ENCODE measurements around the gene ARHGAP18. TPM values are rescaled to one million over a fixed set of nuclear protein-coding genes. Genes with fewer than 3 reads are reported as not detected.

The ARHGAP18 gene
- total RNA-seq, 4 donors from 2014 or later, result 5.2 to 15.9 (median 7.4) TPM

- H3K27ac ChIP-seq (replicated peaks in 1 of 4), result no peak overlapping the region
- H3K9me3 ChIP-seq, result no peaks in the 10 kb centered on the region
- H3K4me1 ChIP-seq, result peaks cover 0 to 8% (median 2%) of the 10 kb centered on the region in 4 donors
- TF ChIP-seq EP300 (IDR thresholded peaks at IDR 0.05), result no peak
- no peak for TF ChIP-seq POLR2A (IDR thresholded peaks at IDR 0.05; ENCODE audit: low read depth)
- H3K36me3 ChIP-seq, result no peaks in the 10 kb centered on the region
- H3K27me3 ChIP-seq, result no peaks in the 10 kb centered on the region
- intact Hi-C loops (cut with DNase I), result no loop called here
- H3K4me3 ChIP-seq, result no peak overlapping the region
- no peak for DNase-seq (ENCODE audit: extremely low spot score)
- 96% methylated on average over 2 of the region's 2 CpGs for whole genome bisulfite sequencing
Observed at GRCh38 chr6:129699659-129700058, 10.3 kb downstream of the ARHGAP18 start.

GRCh38 chr6:129698430-129698829 is 11.5 kb downstream of the ARHGAP18 start:
- Histone ChIP-seq H3K9me3 (no peaks in the 10 kb centered on the region), H3K4me3 (no peak overlapping the region), H3K4me1 (peaks cover 0 to 8% (median 2%) of the 10 kb centered on the region in 4 donors), H3K27ac (replicated peaks in 1 of 4) (no peak overlapping the region), H3K36me3 (no peaks in the 10 kb centered on the region), H3K27me3 (no peaks in the 10 kb centered on the region)
- intact Hi-C loops (cut with DNase I), result no loop called here
- no peak for DNase-seq (ENCODE audit: extremely low spot score)
- 93% methylated on average over 9 of the region's 9 CpGs for WGBS
- no peak for TF ChIP-seq POLR2AphosphoS5 (IDR thresholded peaks at IDR 0.05)
- TF ChIP-seq CTCF (IDR thresholded peaks at IDR 0.05), result no peak
- TF ChIP-seq EP300 (IDR thresholded peaks at IDR 0.05), result no peak
- TF ChIP-seq POLR2A (IDR thresholded peaks at IDR 0.05; ENCODE audit: low read depth), result no peak

GRCh38 chr6:129697788-129698187 is 12.2 kb downstream of the ARHGAP18 start:
- no peaks in the 10 kb centered on the region for H3K36me3 ChIP-seq
- WGBS, result 94% methylated on average over 2 of the region's 2 CpGs
- no peaks in the 10 kb centered on the region for H3K9me3 ChIP-seq
- DNase-seq (ENCODE audit: extremely low spot score), result no peak
- H3K4me1 ChIP-seq, result peaks cover 0 to 8% (median 2%) of the 10 kb centered on the region in 4 donors
- no peak overlapping the region for H3K4me3 ChIP-seq
- no peak overlapping the region for H3K27ac ChIP-seq (replicated peaks in 1 of 4)
- TF ChIP-seq EP300 (IDR thresholded peaks at IDR 0.05) (no peak), CTCF (IDR thresholded peaks at IDR 0.05) (no peak), POLR2AphosphoS5 (IDR thresholded peaks at IDR 0.05) (no peak)
- intact Hi-C loops (cut with DNase I), result no loop called here
- no peaks in the 10 kb centered on the region for H3K27me3 ChIP-seq

GRCh38 chr6:129696843-129697242 is 13.1 kb downstream of the ARHGAP18 start:
- 85% methylated on average over 3 of the region's 3 CpGs for WGBS
- DNase-seq (ENCODE audit: extremely low spot score), result no peak
- intact Hi-C loops (cut with DNase I), result no loop called here
- Histone ChIP-seq H3K27me3 (no peaks in the 10 kb centered on the region), H3K4me3 (no peak overlapping the region), H3K9me3 (no peaks in the 10 kb centered on the region), H3K4me1 (peaks cover 0 to 11% (median 7%) of the 10 kb centered on the region in 4 donors), H3K27ac (replicated peaks in 1 of 4) (no peak overlapping the region), H3K36me3 (no peaks in the 10 kb centered on the region)
- TF ChIP-seq POLR2AphosphoS5 (IDR thresholded peaks at IDR 0.05), result no peak
- TF ChIP-seq EP300 (IDR thresholded peaks at IDR 0.05), result no peak
- TF ChIP-seq CTCF (IDR thresholded peaks at IDR 0.05), result no peak
- no peak for TF ChIP-seq POLR2A (IDR thresholded peaks at IDR 0.05; ENCODE audit: low read depth)

- Histone ChIP-seq H3K9me3 (no peaks in the 10 kb centered on the region), H3K36me3 (no peaks in the 10 kb centered on the region), H3K27ac (replicated peaks in 1 of 4) (no peak overlapping the region), H3K4me3 (no peak overlapping the region), H3K4me1 (peaks cover 0 to 13% (median 7%) of the 10 kb centered on the region in 4 donors), H3K27me3 (no peaks in the 10 kb centered on the region)
- DNase-seq (ENCODE audit: extremely low spot score), result no peak
- intact Hi-C loops (cut with DNase I), result no loop called here
- 77% methylated on average over 1 of the region's 1 CpG for WGBS
- TF ChIP-seq EP300 (IDR thresholded peaks at IDR 0.05) (no peak), POLR2A (IDR thresholded peaks at IDR 0.05; ENCODE audit: low read depth) (no peak), POLR2AphosphoS5 (IDR thresholded peaks at IDR 0.05) (no peak), CTCF (IDR thresholded peaks at IDR 0.05) (no peak)
Observed at GRCh38 chr6:129696028-129696418, 14.0 kb downstream of the ARHGAP18 start.

Measured in esophagus muscularis mucosa (tissue), 4 donors.